ENCODE measurements around the gene PORCN. TPM values are rescaled to one million over a fixed set of nuclear protein-coding genes. Genes with fewer than 3 reads are reported as not detected.
A peak's percentile ranks its signal among the peaks of the same experiment; 100 is the strongest.

PORCN gene
- total and polyA plus RNA-seq, 10 donors, result 5.0 to 20.8 (median 11.4) TPM

GRCh38 chrX:48560056-48560455, 51.3 kb downstream of the PORCN start:
- WGBS, 5 donors, result 90 to 97% (median 95%) methylated on average over 5 to 14 of the region's 14 CpGs
- H3K36me3 ChIP-seq, result peaks cover 0 to 89% (median 29%) of the 10 kb centered on the region in 6 donors
- intact Hi-C loops (cut with DNase I; ENCODE audit: low total_unique reads), result no loop called here
- H3K4me3 ChIP-seq, result no peak overlapping the region
- H3K9me3 ChIP-seq, result no peaks in the 10 kb centered on the region
- H3K4me1 ChIP-seq, result no peaks in the 10 kb centered on the region
- H3K27me3 ChIP-seq (replicated peaks in 1 of 7), result no peaks in the 10 kb centered on the region
- H3K27ac ChIP-seq, result no peak overlapping the region
- no peak for TF ChIP-seq POLR2AphosphoS5 (IDR thresholded peaks at IDR 0.05)
- TF ChIP-seq POLR2A (IDR thresholded peaks at IDR 0.05), result no peak
- TF ChIP-seq CTCF (IDR thresholded peaks at IDR 0.05 in 8 of 11, conservative IDR thresholded peaks at IDR 0.05 in 3 of 11), result no peak
- DNase-seq, result no peak

DNA sequence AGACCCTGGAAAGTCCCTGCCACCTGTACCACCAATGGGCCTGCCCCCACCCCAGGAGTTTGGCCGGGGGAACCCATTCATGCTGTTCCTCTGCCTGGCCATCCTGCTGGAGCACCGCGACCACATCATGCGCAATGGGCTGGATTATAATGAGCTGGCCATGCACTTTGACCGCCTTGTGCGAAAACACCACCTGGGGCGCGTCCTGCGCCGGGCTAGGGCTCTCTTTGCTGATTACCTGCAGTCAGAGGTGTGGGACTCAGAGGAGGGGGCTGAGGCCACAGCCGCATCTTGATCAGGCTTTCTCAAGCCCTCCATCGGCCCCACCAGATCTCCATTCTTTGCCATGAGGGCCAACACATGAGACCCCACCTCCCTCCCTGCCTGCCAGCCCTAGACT, 51.9 kb downstream of the PORCN start:
- DNase-seq, result no peak
- TF ChIP-seq CTCF (IDR thresholded peaks at IDR 0.05 in 8 of 11, conservative IDR thresholded peaks at IDR 0.05 in 3 of 11), result no peak
- no peak for TF ChIP-seq POLR2A (IDR thresholded peaks at IDR 0.05)
- peak in 1 of 3 donors; percentile 12 for TF ChIP-seq POLR2AphosphoS5 (IDR thresholded peaks at IDR 0.05)
- intact Hi-C loops (cut with DNase I; ENCODE audit: low total_unique reads), result no loop called here
- no peaks in the 10 kb centered on the region for H3K4me1 ChIP-seq
- H3K9me3 ChIP-seq, result no peaks in the 10 kb centered on the region
- peaks cover 0 to 83% (median 27%) of the 10 kb centered on the region in 6 donors for H3K36me3 ChIP-seq
- WGBS, 5 donors, result 94 to 97% (median 94%) methylated on average over 12 of the region's 12 CpGs; no CpG with 5 or more reads in 1 of the 5 donors
- no peaks in the 10 kb centered on the region for H3K27me3 ChIP-seq (replicated peaks in 1 of 7)
- H3K27ac ChIP-seq, result no peak overlapping the region
- no peak overlapping the region for H3K4me3 ChIP-seq

GRCh38 chrX:48569958-48570357, 61.2 kb downstream of the PORCN start:
- peak overlapping the region in 1 of 8 donors; percentile 12 for H3K27ac ChIP-seq
- DNase-seq, result no peak
- H3K36me3 ChIP-seq, result peaks cover 0 to under 1% (median 0%) of the 10 kb centered on the region in 6 donors
- H3K9me3 ChIP-seq, result no peaks in the 10 kb centered on the region
- WGBS, 5 donors, result 40 to 63% (median 54%) methylated on average over 1 of the region's 1 CpG; no CpG with 5 or more reads in 1 of the 5 donors
- H3K4me1 ChIP-seq, result peaks cover 0 to under 1% (median 0%) of the 10 kb centered on the region in 6 donors
- intact Hi-C loops (cut with DNase I; ENCODE audit: low total_unique reads), result no loop called here
- TF ChIP-seq POLR2AphosphoS5 (IDR thresholded peaks at IDR 0.05) (peak in 1 of 3 donors; percentile 29), POLR2A (IDR thresholded peaks at IDR 0.05) (no peak)
- H3K4me3 ChIP-seq, result no peak overlapping the region
- H3K27me3 ChIP-seq (replicated peaks in 1 of 7), result no peaks in the 10 kb centered on the region

Other genes starting within 250 kb of the PORCN start
- gene SSX3, start 152.3 kb upstream of the PORCN start, total RNA-seq, result not detected
- gene SSX3, start 152.3 kb upstream of the PORCN start, polyA plus RNA-seq, result not detected
- gene SSX4, start 125.5 kb upstream of the PORCN start, total RNA-seq, result not detected
- not detected for gene SSX4, start 125.5 kb upstream of the PORCN start, polyA plus RNA-seq
- not detected for gene SSX4B, start 97.0 kb upstream of the PORCN start, total RNA-seq
- not detected for gene SSX4B, start 97.0 kb upstream of the PORCN start, polyA plus RNA-seq
- gene SLC38A5, start 38.7 kb upstream of the PORCN start, total RNA-seq, result 10 to 100 TPM; 11.3 to 57.4 (median 21.1) TPM
- gene SLC38A5, start 38.7 kb upstream of the PORCN start, polyA plus RNA-seq, result 10 to 100 TPM; 20.2 to 30.4 (median 23.5) TPM
- gene FTSJ1, start 32.8 kb upstream of the PORCN start, total RNA-seq, result 10 to 100 TPM; 27.1 to 58.6 (median 38.5) TPM
- 10 to 100 TPM; 36.6 to 47.4 (median 41.0) TPM for gene FTSJ1, start 32.8 kb upstream of the PORCN start, polyA plus RNA-seq
- gene EBP, start 12.8 kb downstream of the PORCN start, total RNA-seq, result 10 to 100 TPM; 25.1 to 36.3 (median 32.0) TPM
- gene EBP, start 12.8 kb downstream of the PORCN start, polyA plus RNA-seq, result 10 to 100 TPM; 46.4 to 62.3 (median 57.8) TPM
- 10 to 100 TPM; 12.4 to 19.1 (median 16.2) TPM for gene TBC1D25, start 30.7 kb downstream of the PORCN start, total RNA-seq
- 1 to 10 TPM; 4.0 to 8.3 (median 6.1) TPM for gene TBC1D25, start 30.7 kb downstream of the PORCN start, polyA plus RNA-seq
- 100 to 1,000 TPM; 155 to 361 (median 203) TPM for gene RBM3, start 65.5 kb downstream of the PORCN start, total RNA-seq
- 100 to 1,000 TPM; 162 to 224 (median 198) TPM for gene RBM3, start 65.5 kb downstream of the PORCN start, polyA plus RNA-seq
- 100 to 1,000 TPM in 1 of 7 donors, 10 to 100 TPM in 6; 61.2 to 116 (median 81.8) TPM for gene WDR13, start 88.5 kb downstream of the PORCN start, total RNA-seq
- gene WDR13, start 88.5 kb downstream of the PORCN start, polyA plus RNA-seq, result 100 to 1,000 TPM in 2 of 3 donors, 10 to 100 TPM in 1; 90.4 to 200 (median 162) TPM
- 100 to 1,000 TPM in 5 of 7 donors, 10 to 100 TPM in 2; 99.3 to 169 (median 107) TPM for gene WAS, start 174.8 kb downstream of the PORCN start, total RNA-seq
- gene WAS, start 174.8 kb downstream of the PORCN start, polyA plus RNA-seq, result 10 to 100 TPM; 53.5 to 64.8 (median 56.2) TPM
- gene SUV39H1, start 187.7 kb downstream of the PORCN start, total RNA-seq, result 1 to 10 TPM; 6.2 to 9.2 (median 7.4) TPM
- gene SUV39H1, start 187.7 kb downstream of the PORCN start, polyA plus RNA-seq, result 1 to 10 TPM; 4.0 to 6.7 (median 4.9) TPM